Suppressor macrophage treated with lipopolysaccharide for 1 hour (primary cell): Measurements from ENCODE around the gene NPDC1.
"Not testable (repeated sequence)": the region's sequence is repeated elsewhere in the genome, so short reads cannot be mapped to it uniquely, and the experiment has no call there.

Source experiments
- DNase-seq, 3 donors: peaks; one replicate each; pipeline ENCODE4 v3.0.0-alpha.2; 2020 to 2022

The NPDC1 gene

GRCh38 chr9:137009217-137009616 lies 36.8 kb downstream of the NPDC1 start:
- DNase-seq: no peak

GRCh38 chr9:137008312-137008711 lies 37.7 kb downstream of the NPDC1 start:
- DNase-seq: no peak

GRCh38 chr9:137007816-137008270 lies 38.1 kb downstream of the NPDC1 start:
- no peak for DNase-seq

- DNase-seq: no peak
Observed at GRCh38 chr9:137007108-137007815, 38.7 kb downstream of the NPDC1 start.

GRCh38 chr9:137006116-137007003 lies 39.6 kb downstream of the NPDC1 start:
- DNase-seq: no peak

- DNase-seq: not testable (repeated sequence)
Observed at GRCh38 chr9:137004285-137004684, 41.7 kb downstream of the NPDC1 start.

- no peak for DNase-seq
Observed at GRCh38 chr9:137002646-137003041, 43.3 kb downstream of the NPDC1 start.

GRCh38 chr9:137001857-137002645 lies 43.9 kb downstream of the NPDC1 start:
- no peak for DNase-seq

- DNase-seq: peak; percentile 70 to 77 (median 74)
Observed at GRCh38 chr9:137000177-137000930, 45.6 kb downstream of the NPDC1 start.

- no peak for DNase-seq
Observed at GRCh38 chr9:136997830-136998234, 48.1 kb downstream of the NPDC1 start.

- no peak for DNase-seq
Observed at GRCh38 chr9:136997371-136997770, 48.6 kb downstream of the NPDC1 start.

- DNase-seq: peak; percentile 23 to 55 (median 39)
Observed at GRCh38 chr9:136996361-136997292, 49.4 kb downstream of the NPDC1 start, which contains the start of gene CLIC3. Gene CLIC3, minus strand, starts transcription at chr9:136996568. Its CDS starts 25 bp downstream, at chr9:136996543.

- DNase-seq: no peak
Observed at GRCh38 chr9:136995772-136996311, 50.1 kb downstream of the NPDC1 start.

- DNase-seq: no peak
Observed at GRCh38 chr9:136995362-136995761, 50.6 kb downstream of the NPDC1 start.

GRCh38 chr9:136994888-136995230 lies 51.1 kb downstream of the NPDC1 start:
- DNase-seq: no peak

GRCh38 chr9:136994180-136994887 lies 51.6 kb downstream of the NPDC1 start:
- DNase-seq: no peak

- no peak for DNase-seq
Observed at GRCh38 chr9:136992819-136993369, 53.1 kb downstream of the NPDC1 start.

GRCh38 chr9:136991993-136992818 lies 53.8 kb downstream of the NPDC1 start, which contains the start of gene PAXX:
Gene PAXX, plus strand, starts transcription at chr9:136992422. Its CDS starts 22 bp downstream, at chr9:136992444.
- peak; percentile 93 to 97 (median 96) for DNase-seq
